Ramos (cell line): ENCODE measurements around the gene CLIC6.

ENCODE experiments used
- in situ Hi-C: fragments of 300-500 bp; cut with MboI; formaldehyde crosslinking; loops from one replicate; pipeline ENCODE4 v1.14.3; 2022; ENCODE audit warnings: low sequenced_read_pairs; ENCODE audit not compliant: unreplicated experiment

The CLIC6 gene

DNA sequence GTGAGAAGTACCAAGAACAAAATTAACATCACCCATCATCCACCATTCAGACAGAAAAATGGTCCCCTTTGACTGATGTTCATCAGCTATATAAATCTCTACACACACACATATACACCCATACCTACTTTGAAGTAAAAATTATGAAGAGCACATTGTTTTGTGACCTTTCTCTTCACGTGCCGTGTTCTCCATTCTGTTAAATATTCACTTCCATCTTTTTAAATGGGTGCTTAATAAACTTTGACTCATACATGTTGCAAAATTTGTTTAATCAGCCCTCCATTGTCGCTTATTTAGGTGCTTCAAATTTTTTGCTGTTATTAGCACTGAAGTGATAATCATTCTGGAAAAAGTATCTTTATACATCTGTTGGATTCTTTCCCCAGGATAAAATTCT lies 80.1 kb downstream of the CLIC6 start:
- in situ Hi-C loops: loop anchor here (10.0 kb wide), 2 partner anchors 656 to 1096 kb away; no protein-coding TSS in a partner anchor

DNA sequence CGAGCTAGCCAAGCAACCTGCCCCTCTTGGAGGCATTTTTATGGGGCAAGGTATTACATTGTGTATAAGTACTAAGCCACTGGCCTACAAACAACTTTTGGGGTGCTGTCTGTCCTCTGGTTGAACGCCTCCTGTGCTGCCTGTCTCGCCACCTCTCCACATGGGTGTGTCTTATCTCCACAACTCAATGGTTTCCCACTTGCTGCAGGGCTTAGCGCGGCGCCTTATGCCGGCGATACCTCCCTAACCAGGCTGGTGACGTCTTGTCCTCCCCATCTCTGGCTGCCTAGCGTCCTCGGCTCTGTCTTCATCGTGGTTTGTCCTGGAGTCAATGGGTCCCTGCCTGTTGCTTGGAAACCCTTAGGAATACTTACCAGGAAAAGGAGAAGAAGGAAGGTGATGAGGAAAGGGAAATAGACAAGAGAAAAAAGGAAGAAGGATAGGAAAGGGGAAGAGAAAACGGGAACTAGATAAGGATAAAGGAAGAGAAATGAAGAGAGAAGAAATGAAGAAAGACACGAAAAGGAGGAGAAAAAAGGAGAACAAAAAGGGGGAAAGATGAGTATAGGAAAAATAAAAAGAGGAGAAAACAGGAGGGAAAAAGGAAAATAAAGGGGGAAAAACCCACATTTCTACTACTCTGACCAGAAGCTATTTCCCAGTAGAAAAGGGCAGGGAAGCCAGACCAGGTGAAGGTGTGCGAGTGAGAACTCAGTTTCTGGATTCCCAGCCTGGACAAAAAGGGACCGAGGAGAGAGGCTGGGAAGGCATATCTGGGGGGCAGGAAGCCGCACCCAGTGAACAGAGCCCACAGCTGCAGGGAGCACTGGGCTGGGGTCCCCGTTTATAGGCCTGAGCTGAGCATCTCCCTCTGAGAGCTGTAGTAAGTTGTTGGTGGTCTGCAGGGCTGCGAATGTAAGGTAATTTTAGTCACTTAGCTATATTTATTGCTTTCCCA lies 86.2 kb downstream of the CLIC6 start:
- in situ Hi-C loops: no loop called here

DNA sequence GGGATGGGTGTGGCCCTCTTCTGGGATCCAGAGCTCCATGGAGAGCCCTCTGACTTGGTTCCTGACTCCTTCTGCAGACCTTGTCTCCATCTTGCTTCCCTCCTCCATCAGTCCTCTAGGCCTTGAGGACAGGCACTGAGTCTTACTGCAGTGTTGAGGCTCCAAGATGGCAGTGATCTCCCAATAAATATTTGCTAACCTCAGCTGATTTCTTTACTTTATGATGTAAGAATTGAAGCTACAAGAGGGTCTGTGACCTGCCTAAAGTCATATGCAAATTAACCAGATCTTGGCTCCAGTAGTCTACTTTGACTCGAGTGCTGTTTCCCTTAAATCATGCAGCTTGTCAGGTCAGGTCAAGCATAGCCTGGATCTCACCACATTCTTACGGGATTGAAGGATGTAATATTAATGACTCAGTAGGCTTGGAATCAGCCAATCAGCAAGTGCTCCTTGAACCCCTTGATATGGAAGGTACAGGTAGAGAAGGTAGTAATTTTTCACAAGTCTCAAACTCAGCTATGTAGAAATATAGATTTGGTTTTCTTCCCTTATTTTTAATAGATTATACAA lies 93.0 kb downstream of the CLIC6 start:
- in situ Hi-C loops: no loop called here

DNA sequence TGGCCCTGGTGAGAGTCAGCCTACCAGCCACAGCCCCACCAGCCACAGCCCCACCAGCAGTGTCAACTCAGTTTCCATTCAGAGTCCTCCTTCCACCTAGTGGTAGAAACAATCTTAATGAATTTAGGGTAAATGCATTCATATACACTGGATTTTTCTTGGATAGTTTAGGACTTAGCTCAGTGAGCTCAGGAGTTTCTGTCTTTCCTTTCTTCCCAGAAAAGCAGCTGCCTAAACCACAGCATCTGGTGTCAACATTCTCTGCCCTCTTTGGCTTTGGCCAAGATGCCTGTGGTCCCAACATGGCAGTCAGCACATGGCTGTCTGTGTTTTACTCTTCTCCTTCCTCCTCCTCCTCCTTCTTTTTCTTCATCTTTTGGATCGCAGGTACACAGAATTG lies 94.0 kb downstream of the CLIC6 start:
- in situ Hi-C loops: no loop called here

DNA sequence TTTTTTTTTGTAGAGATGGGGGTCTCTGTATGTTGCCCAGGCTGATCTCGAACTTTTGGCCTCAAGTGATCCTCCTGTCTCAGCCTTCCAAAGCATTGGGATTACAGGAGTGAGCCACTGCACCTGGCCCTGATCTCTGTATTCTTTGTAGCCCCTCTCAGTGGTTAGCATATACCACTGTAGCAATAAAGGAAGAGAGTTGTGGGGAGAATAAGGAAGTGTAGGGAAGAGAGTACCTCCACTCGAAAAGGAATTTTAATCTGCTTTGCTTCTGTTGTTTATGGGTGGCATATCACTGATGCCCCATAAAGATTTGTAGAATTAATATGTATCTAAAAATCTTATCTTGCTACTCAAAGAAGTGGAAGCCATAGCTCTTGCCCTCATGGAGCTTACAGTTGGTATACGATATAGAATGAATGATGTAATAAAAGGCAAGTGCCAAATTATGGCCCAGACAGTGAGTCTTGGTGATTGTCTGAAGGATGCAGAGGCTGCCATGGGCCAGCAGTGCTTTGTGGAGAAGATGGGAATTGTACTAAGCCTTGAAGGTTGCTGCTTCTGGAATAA lies 96.0 kb downstream of the CLIC6 start:
- in situ Hi-C loops: no loop called here

DNA sequence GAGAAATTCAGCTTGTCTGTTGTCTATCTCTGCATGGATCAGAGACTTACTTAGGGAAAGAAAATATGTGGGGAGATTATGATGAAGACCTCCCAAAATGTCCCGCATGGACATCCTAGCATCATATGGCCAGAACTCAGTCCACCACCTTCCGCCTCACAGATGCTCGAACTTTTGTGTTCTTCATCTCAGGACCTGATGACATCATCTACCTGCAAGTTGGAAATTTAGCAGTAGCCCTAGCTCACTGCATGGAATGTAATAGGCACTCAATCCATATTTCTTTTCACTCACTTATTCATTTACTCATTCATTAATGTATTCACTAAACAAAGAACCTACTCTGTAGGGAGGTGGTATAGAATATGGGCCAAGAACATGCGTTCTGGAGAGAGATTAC lies 96.8 kb downstream of the CLIC6 start:
- in situ Hi-C loops: no loop called here

DNA sequence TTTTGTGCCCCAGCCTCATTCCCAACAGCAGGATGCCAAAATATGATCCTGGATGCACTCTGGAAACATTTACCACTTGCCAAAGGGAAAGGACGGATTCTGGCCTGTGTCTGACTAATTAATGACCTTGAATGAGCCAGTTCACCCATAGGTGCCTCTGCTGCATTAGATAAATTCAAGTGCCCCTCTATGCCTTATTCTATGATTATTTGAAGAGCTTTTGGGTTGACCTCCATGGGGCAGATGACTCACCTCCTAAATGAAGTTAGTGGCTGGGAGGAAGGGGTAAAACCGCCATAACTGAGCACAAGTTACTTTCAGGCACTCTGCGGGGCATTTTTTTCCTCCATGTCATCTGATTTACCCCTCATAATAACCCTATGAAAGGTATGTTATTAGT lies 98.1 kb downstream of the CLIC6 start:
- in situ Hi-C loops: no loop called here
